Subcutaneous abdominal adipose tissue (tissue), 5 donors: ENCODE results near the gene SLC15A5.
A peak's percentile ranks its signal among the peaks of the same experiment; 100 is the strongest.

ENCODE experiments used
- H3K27ac ChIP-seq: one replicate; pipeline ENCODE4 v1.7.0; 2013; ENCODE audit warnings: low read depth, mild to moderate bottlenecking, inconsistent platforms, low read length, moderate library complexity
- H3K27me3 ChIP-seq, 5 donors: one replicate each; pipeline ENCODE4 v1.7.0; 2013; ENCODE audit warnings: low read length in 5 of 5, inconsistent platforms in 1 of 5; ENCODE audit not compliant: control insufficient read depth in 5 of 5, insufficient read depth in 4 of 5
- H3K36me3 ChIP-seq, 5 donors: one replicate each; pipeline ENCODE4 v1.7.0; 2013; ENCODE audit warnings: low read length in 5 of 5; ENCODE audit not compliant: control insufficient read depth in 5 of 5, insufficient read depth in 5 of 5
- H3K4me1 ChIP-seq, 5 donors: one replicate each; pipeline ENCODE4 v1.7.0; 2013; ENCODE audit warnings: low read length in 5 of 5, mild to moderate bottlenecking in 3 of 5, moderate library complexity in 1 of 5; ENCODE audit not compliant: control insufficient read depth in 5 of 5, insufficient read depth in 5 of 5
- H3K4me3 ChIP-seq, 5 donors: one replicate each; pipeline ENCODE4 v1.7.0; 2013; ENCODE audit warnings: low read length in 5 of 5, low read depth in 1 of 5
- H3K9ac ChIP-seq, 5 donors: one replicate each; pipeline ENCODE4 v1.7.0; 2013; ENCODE audit warnings: low read length in 5 of 5, mild to moderate bottlenecking in 4 of 5, moderate library complexity in 3 of 5
- H3K9me3 ChIP-seq, 5 donors: one replicate each; pipeline ENCODE4 v1.7.0; 2013; ENCODE audit warnings: low read length in 5 of 5; ENCODE audit not compliant: control insufficient read depth in 5 of 5
- donor health status: healthy.
- donor health status: healthy.
- donor health status: healthy.
- donor health status: healthy.
- donor health status: healthy.

The SLC15A5 gene

GRCh38 chr12:16166563-16167470, 110.7 kb downstream of the SLC15A5 start:
- Histone ChIP-seq H3K4me1 (peaks cover 1 to 24% (median 19%) of the 10 kb centered on the region in 5 donors), H3K27ac (peak overlapping the region; percentile 69), H3K27me3 (no peaks in the 10 kb centered on the region), H3K36me3 (no peaks in the 10 kb centered on the region), H3K9me3 (no peaks in the 10 kb centered on the region), H3K4me3 (peak overlapping the region in 1 of 5 donors; percentile 1), H3K9ac (no peak overlapping the region)

- H3K36me3 ChIP-seq, result no peaks in the 10 kb centered on the region
- H3K4me1 ChIP-seq, result peaks cover 1 to 24% (median 19%) of the 10 kb centered on the region in 5 donors
- no peaks in the 10 kb centered on the region for H3K27me3 ChIP-seq
- no peak overlapping the region for H3K4me3 ChIP-seq
- no peak overlapping the region for H3K9ac ChIP-seq
- no peaks in the 10 kb centered on the region for H3K9me3 ChIP-seq
- peak overlapping the region; percentile 69 for H3K27ac ChIP-seq
Measured at GRCh38 chr12:16165506-16165905, 112.0 kb downstream of the SLC15A5 start.

GRCh38 chr12:16163901-16164300, 113.6 kb downstream of the SLC15A5 start:
- H3K27ac ChIP-seq, result no peak overlapping the region
- H3K9ac ChIP-seq, result no peak overlapping the region
- no peak overlapping the region for H3K4me3 ChIP-seq
- H3K36me3 ChIP-seq, result no peaks in the 10 kb centered on the region
- H3K9me3 ChIP-seq, result no peaks in the 10 kb centered on the region
- H3K27me3 ChIP-seq, result no peaks in the 10 kb centered on the region
- H3K4me1 ChIP-seq, result peaks cover 1 to 24% (median 19%) of the 10 kb centered on the region in 5 donors

GRCh38 chr12:16163146-16163545, 114.3 kb downstream of the SLC15A5 start:
- Histone ChIP-seq H3K9me3 (no peaks in the 10 kb centered on the region), H3K4me3 (no peak overlapping the region), H3K27me3 (no peaks in the 10 kb centered on the region), H3K27ac (no peak overlapping the region), H3K9ac (no peak overlapping the region), H3K36me3 (no peaks in the 10 kb centered on the region), H3K4me1 (peaks cover 1 to 26% (median 19%) of the 10 kb centered on the region in 5 donors)

- Histone ChIP-seq H3K4me1 (peaks cover 0 to 6% (median 0%) of the 10 kb centered on the region in 5 donors), H3K36me3 (no peaks in the 10 kb centered on the region), H3K27me3 (no peaks in the 10 kb centered on the region), H3K4me3 (no peak overlapping the region), H3K27ac (no peak overlapping the region), H3K9ac (no peak overlapping the region), H3K9me3 (no peaks in the 10 kb centered on the region)
Measured at GRCh38 chr12:16159571-16159970, 117.9 kb downstream of the SLC15A5 start.

- H3K27ac ChIP-seq, result no peak overlapping the region
- H3K4me1 ChIP-seq, result peaks cover 0 to 6% (median 0%) of the 10 kb centered on the region in 5 donors
- H3K27me3 ChIP-seq, result no peaks in the 10 kb centered on the region
- H3K36me3 ChIP-seq, result no peaks in the 10 kb centered on the region
- no peak overlapping the region for H3K4me3 ChIP-seq
- H3K9me3 ChIP-seq, result no peaks in the 10 kb centered on the region
- H3K9ac ChIP-seq, result no peak overlapping the region
Measured at GRCh38 chr12:16158050-16158449, 119.4 kb downstream of the SLC15A5 start.

- no peak overlapping the region for H3K9ac ChIP-seq
- H3K4me1 ChIP-seq, result peaks cover 0 to 6% (median 0%) of the 10 kb centered on the region in 5 donors
- no peaks in the 10 kb centered on the region for H3K27me3 ChIP-seq
Measured at GRCh38 chr12:16155938-16156337, 121.5 kb downstream of the SLC15A5 start.

GRCh38 chr12:16154990-16155389, 122.5 kb downstream of the SLC15A5 start:
- Histone ChIP-seq H3K9ac (no peak overlapping the region), H3K9me3 (no peaks in the 10 kb centered on the region), H3K36me3 (no peaks in the 10 kb centered on the region), H3K27me3 (no peaks in the 10 kb centered on the region), H3K27ac (no peak overlapping the region), H3K4me3 (no peak overlapping the region), H3K4me1 (peaks cover 0 to 13% (median 0%) of the 10 kb centered on the region in 5 donors)

More at GRCh38 chr12:16155938-16156337, 121.5 kb downstream of the SLC15A5 start:
- no peak overlapping the region for H3K4me3 ChIP-seq
- H3K9me3 ChIP-seq, result no peaks in the 10 kb centered on the region
- no peak overlapping the region for H3K27ac ChIP-seq
- no peaks in the 10 kb centered on the region for H3K36me3 ChIP-seq

- Histone ChIP-seq H3K9me3 (no peaks in the 10 kb centered on the region), H3K27me3 (no peaks in the 10 kb centered on the region), H3K36me3 (no peaks in the 10 kb centered on the region), H3K4me3 (no peak overlapping the region), H3K9ac (no peak overlapping the region), H3K27ac (no peak overlapping the region), H3K4me1 (peaks cover 0 to 13% (median 0%) of the 10 kb centered on the region in 5 donors)
Measured at GRCh38 chr12:16152885-16153673, 124.4 kb downstream of the SLC15A5 start.

- Histone ChIP-seq H3K4me3 (no peak overlapping the region), H3K9me3 (no peaks in the 10 kb centered on the region), H3K27me3 (no peaks in the 10 kb centered on the region), H3K27ac (no peak overlapping the region), H3K36me3 (no peaks in the 10 kb centered on the region), H3K9ac (no peak overlapping the region), H3K4me1 (peaks cover 0 to 11% (median 0%) of the 10 kb centered on the region in 5 donors)
Measured at GRCh38 chr12:16150276-16150675, 127.2 kb downstream of the SLC15A5 start.
